Psoas muscle (tissue), 8 donors: ENCODE measurements around the gene CCDC86. TPM values are rescaled to one million over a fixed set of nuclear protein-coding genes. Genes with fewer than 3 reads are reported as not detected.

ENCODE experiments used
- ATAC-seq, 4 donors: fragments of 200-7000 bp; cut with Tn5 transposase; one replicate each; pipeline ENCODE4 v1.9.1; 2020; ENCODE audit warnings: moderate library complexity in 3 of 4, mild to moderate bottlenecking in 2 of 4
- DNase-seq, 2 donors: peaks; one replicate each; pipeline ENCODE4 v3.0.0-alpha.2; 2020
- H3K27ac ChIP-seq: fragments of 200-600 bp; one replicate; pipeline ENCODE4 v1.8.0; 2022
- H3K27me3 ChIP-seq, 3 donors: fragments of 200-600 bp in 1 of 3; one replicate each; pipeline versions ENCODE4 v1.6.1 to v1.8.0; 2013 to 2022; ENCODE audit warnings: low read length in 2 of 3, mild to moderate bottlenecking in 2 of 3, moderate library complexity in 1 of 3; ENCODE audit not compliant: insufficient read depth in 3 of 3
- H3K36me3 ChIP-seq, 2 donors: fragments of 200-600 bp in 1 of 2; one replicate each; pipeline versions ENCODE4 v1.6.1 to v1.8.0; 2013 to 2022; ENCODE audit warnings: low read depth in 1 of 2, mild to moderate bottlenecking in 1 of 2, moderate library complexity in 1 of 2; ENCODE audit not compliant: insufficient read depth in 1 of 2
- H3K4me1 ChIP-seq: fragments of 200-600 bp; one replicate; pipeline ENCODE4 v1.8.0; 2022
- H3K4me3 ChIP-seq: fragments of 200-600 bp; one replicate; pipeline ENCODE4 v1.8.0; 2022; ENCODE audit warnings: mild to moderate bottlenecking
- H3K9me3 ChIP-seq: fragments of 200-600 bp; one replicate; pipeline ENCODE4 v1.8.0; 2022
- CTCF ChIP-seq: fragments of 200-600 bp; IDR thresholded peaks from one replicate; pipeline ENCODE4 v1.8.0; 2022; ENCODE audit warnings: antibody characterized with exemption
- WGBS, 3 donors: extraction: QIAGEN DNeasy Blood & Tissue Kit; methylation state at CpG; one replicate each; pipeline versions ENCODE4 v1.1.6 to v1.1.7; 2013; 5-methylcytosine and 5-hydroxymethylcytosine counted together
- intact Hi-C, 2 donors: fragments of 100-400 bp; cut with DNase I; formaldehyde crosslinking; loops; one replicate each; pipeline versions ENCODE4 v1.11.0 to v1.14.2; 2022
- polyA plus RNA-seq, 3 donors: library from polyadenylated mRNA; stranded (reverse); fragments of 200-250 nt; gene quantifications; one replicate each; pipeline ENCODE4 v1.2.3, GENCODE V29; 2013
- total RNA-seq, 4 donors: library from RNA; stranded (reverse); fragmentation: NEBNext Ultra II Directional in 2 of 4; extraction: Animal tissue kit (Norgen Biotek cat#: 25700) in 2 of 4; gene quantifications; one replicate each; pipeline versions ENCODE4 v1.2.1 to v1.2.4, GENCODE V29; 2021 to 2023
- donor health status: healthy with polysubstance abuse.
- donor health status: DM: no; HTN: no; CAD: no; lungs with moderate emphysema.
- donor health status: Bipolar disorder and iron deficiency.
- donor health status: healthy.
- donor health status: DM: yes; HTN: yes; CAD: no.
- donor health status: DM: no; HTN: no; CAD: no.
- donor health status: DM: no; HTN: no; CAD: no.
- donor health status: DM: yes; HTN: yes; CAD: no.

Gene CCDC86
- total and polyA plus RNA-seq, 7 donors: 24.8 to 55.4 (median 36.2) TPM

- peaks cover 3 to 67% of the 10 kb centered on the region in 2 donors for H3K36me3 ChIP-seq
Observed at GRCh38 chr11:60851327-60852104, 9.6 kb downstream of the CCDC86 start.

GRCh38 chr11:60852117-60852981 is 10.4 kb downstream of the CCDC86 start:
- Histone ChIP-seq H3K27me3 (no peaks in the 10 kb centered on the region), H3K27ac (no peak overlapping the region), H3K9me3 (no peaks in the 10 kb centered on the region), H3K4me3 (no peak overlapping the region), H3K36me3 (peaks cover 3 to 62% of the 10 kb centered on the region in 2 donors), H3K4me1 (no peaks in the 10 kb centered on the region)
- intact Hi-C loops: no loop called here
- DNase-seq (peak in 1 of 2 donors; percentile 34), ATAC-seq (no peak)
- no peak for TF ChIP-seq CTCF
- WGBS, 3 donors: 60 to 69% (median 69%) methylated on average over 67 to 78 of the region's 78 CpGs

More at GRCh38 chr11:60851327-60852104, 9.6 kb downstream of the CCDC86 start:
- intact Hi-C loops: no loop called here
- no peaks in the 10 kb centered on the region for H3K27me3 ChIP-seq
- H3K27ac ChIP-seq: no peak overlapping the region
- no peaks in the 10 kb centered on the region for H3K4me1 ChIP-seq
- DNase-seq (peak in 1 of 2 donors; percentile 16), ATAC-seq (no peak)
- WGBS, 3 donors: 85 to 90% (median 86%) methylated on average over 17 of the region's 17 CpGs
- H3K9me3 ChIP-seq: no peaks in the 10 kb centered on the region
- TF ChIP-seq CTCF: no peak
- no peak overlapping the region for H3K4me3 ChIP-seq

GRCh38 chr11:60852982-60853950 is 11.4 kb downstream of the CCDC86 start:
- Histone ChIP-seq H3K9me3 (no peaks in the 10 kb centered on the region), H3K4me1 (no peaks in the 10 kb centered on the region), H3K27ac (no peak overlapping the region), H3K27me3 (no peaks in the 10 kb centered on the region), H3K36me3 (peaks cover 3 to 52% of the 10 kb centered on the region in 2 donors), H3K4me3 (no peak overlapping the region)
- WGBS, 3 donors: 87 to 91% (median 89%) methylated on average over 64 to 68 of the region's 68 CpGs
- TF ChIP-seq CTCF: no peak
- DNase-seq: peak in 1 of 2 donors; percentile 43
- no peak for ATAC-seq
- intact Hi-C loops: no loop called here

- peak in 1 of 2 donors; percentile 17 for DNase-seq
- peak overlapping the region; percentile 34 for H3K4me3 ChIP-seq
- no peaks in the 10 kb centered on the region for H3K9me3 ChIP-seq
- TF ChIP-seq CTCF: no peak
- no peaks in the 10 kb centered on the region for H3K4me1 ChIP-seq
- no peaks in the 10 kb centered on the region for H3K27me3 ChIP-seq
- no peak overlapping the region for H3K27ac ChIP-seq
- WGBS, 3 donors: 77 to 87% (median 82%) methylated on average over 8 of the region's 8 CpGs
- H3K36me3 ChIP-seq: peaks cover 3 to 42% of the 10 kb centered on the region in 2 donors
- no peak for ATAC-seq
- intact Hi-C loops: no loop called here
Observed at GRCh38 chr11:60854140-60854846, 12.4 kb downstream of the CCDC86 start.
